Activated CD8-positive, alpha-beta T cell treated with anti-CD3 and anti-CD28 coated beads for 36 hours (primary cell): Measurements from ENCODE around the gene ZNF576. TPM values are rescaled to one million over a fixed set of nuclear protein-coding genes. Genes with fewer than 3 reads are reported as not detected.

Source experiments
- ATAC-seq: fragments of 200-7000 bp; cut with Tn5 transposase; one replicate; pipeline ENCODE4 v1.10.0; 2021; ENCODE audit warnings: mild to moderate bottlenecking, moderate library complexity
- CTCF ChIA-PET: fragments of 350-600 bp; sonication (Branson Sonifier 250); formaldehyde crosslinking; loops from one replicate; lab custom pipeline; 2021; ENCODE audit warnings: antibody characterized with exemption; lab: Charles Lee
- POLR2A ChIA-PET: fragments of 350-600 bp; sonication (Branson Sonifier 250); formaldehyde crosslinking; loops from one replicate; lab custom pipeline; 2021; ENCODE audit warnings: antibody characterized with exemption; lab: Charles Lee
- DNase-seq: peaks from one replicate; pipeline ENCODE4 v3.0.0-alpha.2; 2020
- H3K27ac Mint-ChIP-seq: one replicate; pipeline ENCODE4 v1.8.0; 2021; ENCODE audit warnings: mild to moderate bottlenecking, mixed read lengths
- H3K27me3 Mint-ChIP-seq: one replicate; pipeline ENCODE4 v1.8.0; 2021; ENCODE audit warnings: mixed read lengths
- H3K36me3 Mint-ChIP-seq: one replicate; pipeline ENCODE4 v1.8.0; 2021; ENCODE audit warnings: low read depth, mixed read lengths
- H3K4me1 Mint-ChIP-seq: one replicate; pipeline ENCODE4 v1.8.0; 2021; ENCODE audit warnings: low read depth, mixed read lengths
- H3K4me3 Mint-ChIP-seq: one replicate; pipeline ENCODE4 v1.8.0; 2021; ENCODE audit warnings: mild to moderate bottlenecking, moderate library complexity, mixed read lengths
- H3K9me3 Mint-ChIP-seq: one replicate; pipeline ENCODE4 v1.8.0; 2021; ENCODE audit warnings: mixed read lengths
- intact Hi-C: fragments of 100-400 bp; cut with micrococcal nuclease; formaldehyde crosslinking; loops from one replicate; pipeline ENCODE4 v1.10.0; 2022
- total RNA-seq, 2 experiments: library from RNA; stranded (reverse); gene quantifications; one replicate each; pipeline ENCODE4 v1.2.3, GENCODE V29; 2021
- TF ChIP-seq, protein P1 (sequence below): fragments of 200-600 bp; IDR thresholded peaks from one replicate; pipeline ENCODE4 v1.8.0; 2022; ENCODE audit warnings: antibody characterized with exemption, mild to moderate bottlenecking

The ZNF576 gene
- total RNA-seq, 2 experiments from 2014 or later: 8.8 to 12.2 TPM

DNA sequence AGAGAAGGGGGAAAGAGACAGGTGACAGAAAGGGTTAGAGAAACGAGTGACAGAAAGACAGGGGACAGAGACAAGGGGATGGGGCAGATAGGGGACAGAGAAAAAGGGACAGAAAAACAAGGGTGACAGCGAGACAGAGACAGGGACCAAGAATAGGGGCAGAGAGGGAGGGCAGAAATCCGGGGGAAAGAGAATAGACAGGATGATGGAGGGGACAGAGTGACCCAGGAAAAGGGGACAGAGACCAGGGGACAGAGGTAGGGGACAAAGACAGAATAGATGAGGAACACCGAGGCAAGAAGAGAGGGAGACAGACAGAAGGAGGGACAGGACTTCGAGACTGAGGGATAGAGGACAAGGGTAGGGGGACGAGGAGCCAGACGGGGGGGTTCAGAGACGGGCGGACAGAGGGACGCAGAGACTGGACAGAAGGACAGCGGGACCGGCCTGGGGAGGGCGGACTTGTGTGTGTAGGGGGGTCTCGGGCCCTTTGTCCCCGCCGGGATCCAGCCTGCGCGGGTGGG, 42.7 kb downstream of the ZNF576 start:
- POLR2A ChIA-PET: no interaction called here
- H3K9me3 Mint-ChIP-seq: no peaks in the 10 kb centered on the region
- CTCF ChIA-PET: no interaction called here
- no peak overlapping the region for H3K27ac Mint-ChIP-seq
- no peak for ATAC-seq
- TF ChIP-seq, protein P1, sequence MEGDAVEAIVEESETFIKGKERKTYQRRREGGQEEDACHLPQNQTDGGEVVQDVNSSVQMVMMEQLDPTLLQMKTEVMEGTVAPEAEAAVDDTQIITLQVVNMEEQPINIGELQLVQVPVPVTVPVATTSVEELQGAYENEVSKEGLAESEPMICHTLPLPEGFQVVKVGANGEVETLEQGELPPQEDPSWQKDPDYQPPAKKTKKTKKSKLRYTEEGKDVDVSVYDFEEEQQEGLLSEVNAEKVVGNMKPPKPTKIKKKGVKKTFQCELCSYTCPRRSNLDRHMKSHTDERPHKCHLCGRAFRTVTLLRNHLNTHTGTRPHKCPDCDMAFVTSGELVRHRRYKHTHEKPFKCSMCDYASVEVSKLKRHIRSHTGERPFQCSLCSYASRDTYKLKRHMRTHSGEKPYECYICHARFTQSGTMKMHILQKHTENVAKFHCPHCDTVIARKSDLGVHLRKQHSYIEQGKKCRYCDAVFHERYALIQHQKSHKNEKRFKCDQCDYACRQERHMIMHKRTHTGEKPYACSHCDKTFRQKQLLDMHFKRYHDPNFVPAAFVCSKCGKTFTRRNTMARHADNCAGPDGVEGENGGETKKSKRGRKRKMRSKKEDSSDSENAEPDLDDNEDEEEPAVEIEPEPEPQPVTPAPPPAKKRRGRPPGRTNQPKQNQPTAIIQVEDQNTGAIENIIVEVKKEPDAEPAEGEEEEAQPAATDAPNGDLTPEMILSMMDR: no peak
- peak overlapping the region; percentile 65 for H3K4me3 Mint-ChIP-seq
- peaks cover 32% of the 10 kb centered on the region for H3K27me3 Mint-ChIP-seq
- intact Hi-C loops: no loop called here
- DNase-seq: no peak
- no peaks in the 10 kb centered on the region for H3K36me3 Mint-ChIP-seq
- H3K4me1 Mint-ChIP-seq: peaks cover 9% of the 10 kb centered on the region

DNA sequence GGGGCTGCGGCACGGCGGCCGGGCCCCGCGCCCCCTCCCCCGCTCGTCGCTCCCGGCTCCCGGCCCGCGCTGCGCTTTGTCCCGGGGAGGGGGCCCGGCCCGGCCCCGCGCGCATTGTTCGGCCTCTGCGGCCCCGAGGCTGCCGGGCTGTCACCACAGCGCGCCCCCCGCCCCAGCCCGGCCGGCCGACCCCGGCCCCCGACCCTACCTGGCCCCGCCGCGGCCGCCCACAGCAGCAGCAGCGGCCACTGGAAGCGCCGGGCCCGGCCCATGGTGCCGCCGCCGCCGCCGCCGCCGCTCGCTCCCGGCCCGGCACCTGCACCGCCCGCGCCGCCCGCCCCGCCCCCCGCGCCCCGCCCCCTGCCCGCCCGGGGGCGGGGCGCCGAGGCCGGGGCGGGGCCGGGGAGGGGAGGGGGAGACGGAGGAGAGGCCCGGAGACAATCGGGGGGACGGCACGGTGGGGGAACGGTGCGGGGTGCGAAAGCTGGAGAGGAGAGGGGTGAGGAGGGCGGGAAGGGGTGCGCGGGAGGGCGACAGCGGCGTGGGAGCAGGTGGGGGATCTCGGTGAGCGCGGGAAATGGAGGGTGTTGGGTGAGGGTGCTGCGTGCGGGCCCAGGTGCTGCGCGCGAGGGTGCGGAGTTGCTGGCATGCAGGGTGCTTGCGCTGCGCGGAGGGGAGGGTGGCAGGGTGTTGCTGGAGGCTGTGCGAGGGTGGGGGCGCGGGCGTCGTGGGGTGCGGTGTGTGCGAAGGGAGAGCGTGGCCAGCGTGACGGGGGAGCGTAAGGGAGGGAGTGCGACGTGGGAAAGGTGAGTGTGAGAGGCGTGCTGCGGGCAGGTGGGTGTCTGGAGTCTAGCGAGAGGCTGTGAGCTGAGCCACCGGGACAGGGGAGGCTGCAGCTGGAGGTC, 43.4 kb downstream of the ZNF576 start, which contains the start of gene CADM4:
CADM4 (minus strand) TSS at position 332 of the 905 bp plus-strand sequence; CDS start at position 272, 60 bp downstream.
- H3K27ac Mint-ChIP-seq: no peak within 1 kb of the TSS
- TF ChIP-seq, protein P1: no peak
- intact Hi-C loops: no loop called here
- no peaks in the 10 kb centered on the region for H3K9me3 Mint-ChIP-seq
- H3K4me3 Mint-ChIP-seq: peak within 1 kb of the TSS; percentile 65
- peak; percentile 49 for DNase-seq
- H3K4me1 Mint-ChIP-seq: peaks cover 9% of the 10 kb centered on the region
- ChIA-PET CTCF (no interaction called here), POLR2A (no interaction called here)
- H3K36me3 Mint-ChIP-seq: no peaks in the 10 kb centered on the region
- ATAC-seq: peak; percentile 83
- H3K27me3 Mint-ChIP-seq: peaks cover 32% of the 10 kb centered on the region

DNA sequence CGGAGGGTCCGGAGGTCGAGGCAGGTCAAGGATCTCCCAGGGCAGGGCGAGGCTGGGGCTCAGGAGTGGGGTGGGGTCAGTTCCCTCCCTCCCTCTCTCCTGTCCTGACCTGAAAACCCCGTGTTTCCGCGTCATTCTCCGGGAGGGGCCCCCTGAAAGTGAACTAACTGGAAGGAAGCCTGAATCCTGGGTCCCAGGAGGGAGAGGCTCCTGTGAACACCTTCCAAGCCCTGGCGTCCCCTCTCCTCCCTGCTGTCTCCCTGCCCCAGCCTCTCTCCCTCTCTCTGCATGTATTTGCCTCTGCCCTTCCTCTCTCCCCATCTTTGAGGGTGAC, 44.0 kb downstream of the ZNF576 start:
- Mint-ChIP-seq H3K36me3 (no peaks in the 10 kb centered on the region), H3K27me3 (peaks cover 32% of the 10 kb centered on the region), H3K4me3 (peak overlapping the region; percentile 63), H3K4me1 (peaks cover 9% of the 10 kb centered on the region), H3K27ac (no peak overlapping the region), H3K9me3 (no peaks in the 10 kb centered on the region)
- ATAC-seq (no peak), DNase-seq (no peak)
- TF ChIP-seq, protein P1: no peak
- CTCF ChIA-PET: no interaction called here
- intact Hi-C loops: no loop called here
- POLR2A ChIA-PET: no interaction called here

DNA sequence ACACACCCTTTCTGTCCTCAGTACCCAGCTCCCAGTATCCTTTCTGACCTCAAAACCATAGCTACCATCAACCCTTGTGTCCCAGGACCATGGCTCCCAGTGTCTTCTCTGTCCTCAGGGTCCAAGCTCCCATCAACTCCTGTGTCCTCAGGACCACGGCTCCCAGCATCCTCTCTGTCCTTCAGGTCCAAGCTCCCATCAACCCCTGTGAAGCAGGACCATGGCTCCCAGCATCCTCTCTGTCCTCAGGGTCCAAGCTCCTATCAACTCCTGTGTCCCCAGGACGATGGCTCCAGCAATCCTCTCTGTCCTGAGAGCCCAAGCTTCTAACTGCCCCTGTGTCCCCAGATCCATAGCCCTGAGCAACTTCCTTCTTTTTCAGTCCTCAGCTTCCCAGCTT, 44.9 kb downstream of the ZNF576 start:
- ChIA-PET CTCF (interaction anchor here (1.1 to 1.6 kb wide), 4 partner anchors 10 to 194 kb away, joined by 3 to 5 read pairs (median 4); no protein-coding TSS in a partner anchor), POLR2A (interaction anchor here (0.9 kb wide), 1 partner anchor 60 kb away, joined by 3 read pairs; no protein-coding TSS in a partner anchor)
- H3K9me3 Mint-ChIP-seq: peaks cover 2% of the 10 kb centered on the region
- DNase-seq (no peak), ATAC-seq (no peak)
- peaks cover 30% of the 10 kb centered on the region for H3K27me3 Mint-ChIP-seq
- no peaks in the 10 kb centered on the region for H3K36me3 Mint-ChIP-seq
- H3K4me3 Mint-ChIP-seq: peak overlapping the region; percentile 12
- no peak overlapping the region for H3K27ac Mint-ChIP-seq
- peaks cover 9% of the 10 kb centered on the region for H3K4me1 Mint-ChIP-seq
- TF ChIP-seq, protein P1: no peak
- intact Hi-C loops: no loop called here

DNA sequence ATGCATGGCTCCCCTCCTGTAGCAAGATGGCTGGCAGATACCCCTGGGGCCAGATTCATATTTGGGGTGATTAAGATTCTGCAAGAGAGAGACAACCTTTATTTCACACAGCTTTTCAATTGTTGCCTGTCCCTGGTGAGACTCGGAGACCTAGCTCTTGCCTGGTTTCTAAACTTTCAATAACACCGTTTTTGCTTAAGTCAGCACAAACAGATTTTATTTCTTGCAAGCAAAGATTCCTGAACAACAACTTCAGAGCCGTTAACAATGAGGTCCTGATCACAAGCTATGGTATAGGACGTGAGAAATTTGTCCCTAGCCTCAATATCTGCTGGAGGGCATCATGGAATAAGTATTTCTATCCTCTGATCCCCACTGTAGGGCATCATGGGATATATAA, 46.1 kb downstream of the ZNF576 start:
- TF ChIP-seq, protein P1: no peak
- Mint-ChIP-seq H3K9me3 (peaks cover 4% of the 10 kb centered on the region), H3K4me3 (no peak overlapping the region), H3K36me3 (no peaks in the 10 kb centered on the region), H3K27me3 (peaks cover 26% of the 10 kb centered on the region), H3K4me1 (peaks cover 9% of the 10 kb centered on the region), H3K27ac (no peak overlapping the region)
- POLR2A ChIA-PET: interaction anchor here (1.5 kb wide), 1 partner anchor 10 kb away, joined by 3 read pairs; no protein-coding TSS in a partner anchor
- intact Hi-C loops: no loop called here
- DNase-seq (no peak), ATAC-seq (no peak)
- CTCF ChIA-PET: interaction anchor here (1.3 kb wide), 1 partner anchor 88 kb away, joined by 4 read pairs; no protein-coding TSS in a partner anchor
